ENCODE measurements around the gene PRDX2. TPM values are rescaled to one million over a fixed set of nuclear protein-coding genes. Genes with fewer than 3 reads are reported as not detected.

PRDX2 gene
- total RNA-seq, 1 donor from 2014 or later, result 123 TPM

DNA sequence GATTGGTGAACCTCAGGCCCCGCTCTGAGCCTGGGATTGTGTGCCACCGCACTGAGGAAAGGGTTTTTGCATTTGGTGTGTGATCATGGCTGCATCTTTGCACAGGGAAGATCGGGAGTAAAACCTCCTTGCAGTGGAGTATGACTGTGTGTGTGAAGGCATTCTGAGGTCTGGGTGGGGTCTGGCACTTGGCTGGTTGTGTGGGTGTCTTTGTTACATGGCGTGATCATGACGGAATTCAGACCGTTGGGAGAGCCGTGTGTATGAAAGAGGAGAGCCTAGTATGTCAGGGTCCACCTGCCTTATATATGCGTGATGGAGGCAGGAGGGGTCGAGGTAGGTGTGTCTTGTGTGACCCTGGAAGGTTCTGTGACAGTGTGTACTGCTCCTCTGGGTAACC, 50.7 kb downstream of the PRDX2 start:
- DNase-seq, result no peak
- peaks cover 20% of the 10 kb centered on the region for H3K36me3 ChIP-seq
- peaks cover 7% of the 10 kb centered on the region for H3K27me3 ChIP-seq
- peaks cover 8% of the 10 kb centered on the region for H3K4me1 ChIP-seq
- H3K27ac ChIP-seq, result no peak overlapping the region
- no peak overlapping the region for H3K4me3 ChIP-seq
- no peaks in the 10 kb centered on the region for H3K9me3 ChIP-seq
- intact Hi-C loops (cut with DNase I), result no loop called here
- TF ChIP-seq, protein P1, sequence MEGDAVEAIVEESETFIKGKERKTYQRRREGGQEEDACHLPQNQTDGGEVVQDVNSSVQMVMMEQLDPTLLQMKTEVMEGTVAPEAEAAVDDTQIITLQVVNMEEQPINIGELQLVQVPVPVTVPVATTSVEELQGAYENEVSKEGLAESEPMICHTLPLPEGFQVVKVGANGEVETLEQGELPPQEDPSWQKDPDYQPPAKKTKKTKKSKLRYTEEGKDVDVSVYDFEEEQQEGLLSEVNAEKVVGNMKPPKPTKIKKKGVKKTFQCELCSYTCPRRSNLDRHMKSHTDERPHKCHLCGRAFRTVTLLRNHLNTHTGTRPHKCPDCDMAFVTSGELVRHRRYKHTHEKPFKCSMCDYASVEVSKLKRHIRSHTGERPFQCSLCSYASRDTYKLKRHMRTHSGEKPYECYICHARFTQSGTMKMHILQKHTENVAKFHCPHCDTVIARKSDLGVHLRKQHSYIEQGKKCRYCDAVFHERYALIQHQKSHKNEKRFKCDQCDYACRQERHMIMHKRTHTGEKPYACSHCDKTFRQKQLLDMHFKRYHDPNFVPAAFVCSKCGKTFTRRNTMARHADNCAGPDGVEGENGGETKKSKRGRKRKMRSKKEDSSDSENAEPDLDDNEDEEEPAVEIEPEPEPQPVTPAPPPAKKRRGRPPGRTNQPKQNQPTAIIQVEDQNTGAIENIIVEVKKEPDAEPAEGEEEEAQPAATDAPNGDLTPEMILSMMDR (IDR thresholded peaks at IDR 0.05), result no peak
- ATAC-seq, result no peak

- Histone ChIP-seq H3K9me3 (no peaks in the 10 kb centered on the region), H3K27me3 (peaks cover 7% of the 10 kb centered on the region), H3K36me3 (peaks cover 28% of the 10 kb centered on the region), H3K27ac (no peak overlapping the region), H3K4me3 (no peak overlapping the region), H3K4me1 (peaks cover 8% of the 10 kb centered on the region)
- ATAC-seq, result no peak
- intact Hi-C loops (cut with DNase I), result no loop called here
- TF ChIP-seq, protein P1 (IDR thresholded peaks at IDR 0.05), result no peak
- DNase-seq, result no peak
Observed at GRCh38 chr19:12749938-12750521, 51.6 kb downstream of the PRDX2 start.

GRCh38 chr19:12748489-12748888, 53.1 kb downstream of the PRDX2 start:
- no peak overlapping the region for H3K27ac ChIP-seq
- peaks cover 8% of the 10 kb centered on the region for H3K4me1 ChIP-seq
- H3K9me3 ChIP-seq, result no peaks in the 10 kb centered on the region
- ATAC-seq (no peak), DNase-seq (no peak)
- TF ChIP-seq, protein P1 (IDR thresholded peaks at IDR 0.05), result no peak
- H3K4me3 ChIP-seq, result no peak overlapping the region
- H3K36me3 ChIP-seq, result peaks cover 38% of the 10 kb centered on the region
- H3K27me3 ChIP-seq, result peaks cover 3% of the 10 kb centered on the region
- intact Hi-C loops (cut with DNase I), result no loop called here

Small RNA genes within 50 kb of the gene (microRNA-seq; reads per million reads assigned to microRNA genes)
- gene MIR5684 (ENCODE audit: borderline microRNAs expressed), result not detected

Other genes with a start within 250 kb of the PRDX2 start
- 12.2 TPM for gene ZNF490, start 191.0 kb downstream of the PRDX2 start, total RNA-seq
- gene ZNF791, start 190.9 kb downstream of the PRDX2 start, total RNA-seq, result 29.7 TPM
- 174 TPM for gene MAN2B1, start 135.1 kb downstream of the PRDX2 start, total RNA-seq
- gene WDR83, start 135.0 kb downstream of the PRDX2 start, total RNA-seq, result 10.9 TPM
- gene DHPS, start 119.9 kb downstream of the PRDX2 start, total RNA-seq, result 70.5 TPM
- not detected for gene GNG14, start 113.8 kb downstream of the PRDX2 start, total RNA-seq
- gene FBXW9, start 105.2 kb downstream of the PRDX2 start, total RNA-seq, result 4.3 TPM
- gene TNPO2, start 77.9 kb downstream of the PRDX2 start, total RNA-seq, result 49.0 TPM
- 144 TPM for gene TRIR, start 67.1 kb downstream of the PRDX2 start, total RNA-seq
- gene GET3, start 64.3 kb downstream of the PRDX2 start, total RNA-seq, result 55.2 TPM
- gene BEST2, start 50.0 kb downstream of the PRDX2 start, total RNA-seq, result not detected
- 65.3 TPM for gene HOOK2, start 26.2 kb downstream of the PRDX2 start, total RNA-seq
- 174 TPM for gene JUNB, start 10.3 kb downstream of the PRDX2 start, total RNA-seq
- 2.8 TPM for gene THSD8, start 269 bp upstream of the PRDX2 start, total RNA-seq
- gene RNASEH2A, start 4.8 kb upstream of the PRDX2 start, total RNA-seq, result 7.4 TPM
- not detected for gene RTBDN, start 32.8 kb upstream of the PRDX2 start, total RNA-seq
- not detected for gene MAST1, start 36.7 kb upstream of the PRDX2 start, total RNA-seq
- 61.0 TPM for gene DNASE2, start 79.6 kb upstream of the PRDX2 start, total RNA-seq
- not detected for gene KLF1, start 85.4 kb upstream of the PRDX2 start, total RNA-seq
- gene GCDH, start 89.4 kb upstream of the PRDX2 start, total RNA-seq, result 21.0 TPM
- gene SYCE2, start 117.5 kb upstream of the PRDX2 start, total RNA-seq, result not detected
- gene FARSA, start 131.9 kb upstream of the PRDX2 start, total RNA-seq, result 39.5 TPM
- gene CALR, start 136.8 kb upstream of the PRDX2 start, total RNA-seq, result 991 TPM
- gene RAD23A, start 144.1 kb upstream of the PRDX2 start, total RNA-seq, result 109 TPM
- 16.4 TPM for gene GADD45GIP1, start 155.4 kb upstream of the PRDX2 start, total RNA-seq
- not detected for gene DAND5, start 167.8 kb upstream of the PRDX2 start, total RNA-seq
- gene NFIX, start 193.7 kb upstream of the PRDX2 start, total RNA-seq, result 168 TPM